ENCODE data around the gene PEX10.

The PEX10 gene

DNA sequence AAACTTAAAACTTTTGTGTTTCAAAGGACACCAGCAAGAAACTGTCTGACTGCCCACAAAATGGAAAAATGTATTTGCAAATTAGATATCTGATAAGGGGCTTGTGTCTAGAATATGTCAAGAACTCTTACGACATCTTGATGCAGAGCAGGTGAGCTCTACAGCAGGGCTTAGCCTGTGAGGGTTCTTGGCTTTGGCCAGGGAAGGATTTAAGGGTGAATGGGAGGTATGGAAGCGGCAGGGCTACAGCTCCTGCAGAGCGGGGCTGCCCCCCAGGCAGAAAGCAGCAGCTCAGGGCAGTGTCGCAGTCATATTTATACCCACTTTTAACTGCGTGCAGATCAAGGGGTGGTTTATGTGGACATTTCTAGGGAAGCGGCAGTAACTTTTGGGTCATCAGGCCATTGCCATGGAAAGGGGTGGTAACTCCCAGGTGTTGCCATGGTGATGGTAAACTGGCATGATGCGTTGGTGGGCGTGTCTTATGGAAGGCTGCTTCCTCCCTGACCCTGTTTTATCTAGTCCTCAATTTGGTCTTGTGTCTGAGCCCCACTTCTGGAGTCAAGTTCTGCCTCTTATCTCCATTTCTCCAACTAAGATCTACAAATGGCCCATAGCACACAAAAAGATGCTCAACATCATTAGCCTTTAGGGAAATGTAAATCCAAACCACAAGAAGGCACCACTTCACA lies 44.2 kb downstream of the PEX10 start:
- Histone ChIP-seq H2BK5ac (ENCODE audit: low read length) (no peak overlapping the region), H4K8ac (ENCODE audit: low read depth, low read length) (no peak overlapping the region), H3K27me3 (ENCODE audit: control insufficient read depth in 3 of 3, insufficient read depth in 3 of 3, low read depth in 1 of 3, low read length in 3 of 3) (no peaks in the 10 kb centered on the region), H2AK5ac (ENCODE audit: low read depth, low read length) (peak overlapping the region; percentile 54), H3K14ac (ENCODE audit: low read length) (no peak overlapping the region), H2BK120ac (ENCODE audit: low read depth, low read length) (no peak overlapping the region), H3K4me2 (ENCODE audit: insufficient read depth, low read length, poor library complexity, severe bottlenecking) (no peak overlapping the region), H3K9ac (ENCODE audit: low read depth, low read length, poor library complexity) (no peak overlapping the region), H2BK15ac (ENCODE audit: low read length) (no peak overlapping the region), H3K4ac (ENCODE audit: low read length) (no peak overlapping the region), H3K4me3 (ENCODE audit: low read length in 2 of 2) (no peak overlapping the region), H3K79me1 (ENCODE audit: low read depth, low read length) (peaks cover 6% of the 10 kb centered on the region), H3K23ac (ENCODE audit: low read depth, low read length, poor library complexity) (no peak overlapping the region), H2BK12ac (ENCODE audit: low read length) (no peak overlapping the region), H4K91ac (ENCODE audit: low read depth, low read length, poor library complexity) (no peak overlapping the region), H3K18ac (ENCODE audit: low read length) (no peak overlapping the region), H3K27ac (replicated peaks; ENCODE audit: low read length) (no peak overlapping the region), H2AFZ (ENCODE audit: low read length) (no peak overlapping the region), H3K4me1 (ENCODE audit: control insufficient read depth in 2 of 2, insufficient read depth in 1 of 2, low read depth in 1 of 2, low read length in 2 of 2) (no peaks in the 10 kb centered on the region), H3K36me3 (replicated peaks in 1 of 2; ENCODE audit: control insufficient read depth in 2 of 2, insufficient read depth in 2 of 2, low read length in 2 of 2) (peaks cover 5 to 21% of the 10 kb centered on the region in 2 donors), H3K9me3 (replicated peaks in 1 of 2; ENCODE audit: control insufficient read depth in 2 of 2, insufficient read depth in 1 of 2, low read depth in 1 of 2, low read length in 2 of 2) (peaks cover 4 to 9% of the 10 kb centered on the region in 2 donors)
- no CpG with 5 or more reads among the region's 8 CpGs for WGBS, 2 donors (ENCODE audit: extremely low coverage in 2 of 2, insufficient read length in 2 of 2, insufficient replicate concordance in 1 of 2)
- DNase-seq (ENCODE audit: low spot score) = no peak

- Histone ChIP-seq H3K23ac (ENCODE audit: low read depth, low read length, poor library complexity) (no peak overlapping the region), H4K91ac (ENCODE audit: low read depth, low read length, poor library complexity) (no peak overlapping the region), H2BK120ac (ENCODE audit: low read depth, low read length) (no peak overlapping the region), H3K4me2 (ENCODE audit: insufficient read depth, low read length, poor library complexity, severe bottlenecking) (no peak overlapping the region), H2BK12ac (ENCODE audit: low read length) (no peak overlapping the region), H2BK15ac (ENCODE audit: low read length) (no peak overlapping the region), H3K27me3 (ENCODE audit: control insufficient read depth in 3 of 3, insufficient read depth in 3 of 3, low read depth in 1 of 3, low read length in 3 of 3) (no peaks in the 10 kb centered on the region), H2AFZ (ENCODE audit: low read length) (no peak overlapping the region), H3K9ac (ENCODE audit: low read depth, low read length, poor library complexity) (no peak overlapping the region), H3K18ac (ENCODE audit: low read length) (no peak overlapping the region), H3K14ac (ENCODE audit: low read length) (no peak overlapping the region), H3K27ac (replicated peaks; ENCODE audit: low read length) (no peak overlapping the region), H4K8ac (ENCODE audit: low read depth, low read length) (no peak overlapping the region), H3K4ac (ENCODE audit: low read length) (no peak overlapping the region), H3K9me3 (replicated peaks in 1 of 2; ENCODE audit: control insufficient read depth in 2 of 2, insufficient read depth in 1 of 2, low read depth in 1 of 2, low read length in 2 of 2) (peaks cover 4 to 9% of the 10 kb centered on the region in 2 donors), H2BK5ac (ENCODE audit: low read length) (no peak overlapping the region), H3K4me1 (ENCODE audit: control insufficient read depth in 2 of 2, insufficient read depth in 1 of 2, low read depth in 1 of 2, low read length in 2 of 2) (no peaks in the 10 kb centered on the region), H3K79me1 (ENCODE audit: low read depth, low read length) (no peaks in the 10 kb centered on the region), H3K4me3 (ENCODE audit: low read length in 2 of 2) (no peak overlapping the region), H3K36me3 (replicated peaks in 1 of 2; ENCODE audit: control insufficient read depth in 2 of 2, insufficient read depth in 2 of 2, low read length in 2 of 2) (peaks cover 3 to 9% of the 10 kb centered on the region in 2 donors), H2AK5ac (ENCODE audit: low read depth, low read length) (no peak overlapping the region)
- WGBS, 2 donors (ENCODE audit: extremely low coverage in 2 of 2, insufficient read length in 2 of 2, insufficient replicate concordance in 1 of 2) = no CpG with 5 or more reads among the region's 2 CpGs
- no peak for DNase-seq (ENCODE audit: low spot score)
Observed at GRCh38 chr1:2363847-2364513, 48.4 kb downstream of the PEX10 start.

- H2BK12ac ChIP-seq (ENCODE audit: low read length) = no peak overlapping the region
- WGBS, 2 donors (ENCODE audit: extremely low coverage in 2 of 2, insufficient read length in 2 of 2, insufficient replicate concordance in 1 of 2) = no CpG with 5 or more reads among the region's 11 CpGs
- H3K9ac ChIP-seq (ENCODE audit: low read depth, low read length, poor library complexity) = no peak overlapping the region
Observed at GRCh38 chr1:2360588-2361364, 51.6 kb downstream of the PEX10 start.

More at GRCh38 chr1:2360588-2361364, 51.6 kb downstream of the PEX10 start:
- Histone ChIP-seq H3K4me1 (ENCODE audit: control insufficient read depth in 2 of 2, insufficient read depth in 1 of 2, low read depth in 1 of 2, low read length in 2 of 2) (no peaks in the 10 kb centered on the region), H4K91ac (ENCODE audit: low read depth, low read length, poor library complexity) (no peak overlapping the region), H2BK15ac (ENCODE audit: low read length) (no peak overlapping the region), H2AK5ac (ENCODE audit: low read depth, low read length) (no peak overlapping the region), H3K18ac (ENCODE audit: low read length) (no peak overlapping the region), H2BK5ac (ENCODE audit: low read length) (no peak overlapping the region), H3K36me3 (replicated peaks in 1 of 2; ENCODE audit: control insufficient read depth in 2 of 2, insufficient read depth in 2 of 2, low read length in 2 of 2) (no peaks in the 10 kb centered on the region), H3K23ac (ENCODE audit: low read depth, low read length, poor library complexity) (no peak overlapping the region), H3K4ac (ENCODE audit: low read length) (no peak overlapping the region), H3K27me3 (ENCODE audit: control insufficient read depth in 3 of 3, insufficient read depth in 3 of 3, low read depth in 1 of 3, low read length in 3 of 3) (no peaks in the 10 kb centered on the region), H2AFZ (ENCODE audit: low read length) (no peak overlapping the region), H3K14ac (ENCODE audit: low read length) (no peak overlapping the region), H3K79me1 (ENCODE audit: low read depth, low read length) (no peaks in the 10 kb centered on the region), H3K27ac (replicated peaks; ENCODE audit: low read length) (no peak overlapping the region), H3K9me3 (replicated peaks in 1 of 2; ENCODE audit: control insufficient read depth in 2 of 2, insufficient read depth in 1 of 2, low read depth in 1 of 2, low read length in 2 of 2) (peaks cover 0 to 5% of the 10 kb centered on the region in 2 donors), H2BK120ac (ENCODE audit: low read depth, low read length) (no peak overlapping the region), H4K8ac (ENCODE audit: low read depth, low read length) (no peak overlapping the region), H3K4me3 (ENCODE audit: low read length in 2 of 2) (no peak overlapping the region), H3K4me2 (ENCODE audit: insufficient read depth, low read length, poor library complexity, severe bottlenecking) (no peak overlapping the region)
- no peak for DNase-seq (ENCODE audit: low spot score)
